Measurements from ENCODE around the gene ASCC1.

ASCC1 gene

GRCh38 chr10:72097448-72098300, 118.4 kb downstream of the ASCC1 start:
- no peak for DNase-seq (ENCODE audit: low read depth)

- no peak for DNase-seq (ENCODE audit: low read depth)
Measured at GRCh38 chr10:72096115-72097000, 119.7 kb downstream of the ASCC1 start.

- DNase-seq (ENCODE audit: low read depth): no peak
Measured at GRCh38 chr10:72095195-72095594, 120.9 kb downstream of the ASCC1 start.

GRCh38 chr10:72094574-72094973, 121.5 kb downstream of the ASCC1 start:
- DNase-seq (ENCODE audit: low read depth): no peak

- DNase-seq (ENCODE audit: low read depth): no peak
Measured at GRCh38 chr10:72093450-72093849, 122.6 kb downstream of the ASCC1 start.

GRCh38 chr10:72092987-72093386, 123.1 kb downstream of the ASCC1 start:
- no peak for DNase-seq (ENCODE audit: low read depth)

GRCh38 chr10:72092171-72092924, 123.7 kb downstream of the ASCC1 start:
- DNase-seq (ENCODE audit: low read depth): no peak

- no peak for DNase-seq (ENCODE audit: low read depth)
Measured at GRCh38 chr10:72090326-72090725, 125.8 kb downstream of the ASCC1 start.

GRCh38 chr10:72089618-72090017, 126.5 kb downstream of the ASCC1 start:
- no peak for DNase-seq (ENCODE audit: low read depth)

- DNase-seq (ENCODE audit: low read depth): no peak
Measured at GRCh38 chr10:72088889-72089575, 127.0 kb downstream of the ASCC1 start.

- peak; percentile 43 for DNase-seq (ENCODE audit: low read depth)
Measured at GRCh38 chr10:72087969-72088888, 127.8 kb downstream of the ASCC1 start, which contains the start of gene SPOCK2. TSS of gene SPOCK2 (minus strand) at chr10:72088551. CDS start at chr10:72088328, 223 bp downstream.

GRCh38 chr10:72087392-72087968, 128.6 kb downstream of the ASCC1 start:
- DNase-seq (ENCODE audit: low read depth): no peak

- peak; percentile 38 for DNase-seq (ENCODE audit: low read depth)
Measured at GRCh38 chr10:72086466-72087391, 129.3 kb downstream of the ASCC1 start.

GRCh38 chr10:72085864-72086465, 130.1 kb downstream of the ASCC1 start:
- no peak for DNase-seq (ENCODE audit: low read depth)

- no peak for DNase-seq (ENCODE audit: low read depth)
Measured at GRCh38 chr10:72085166-72085565, 130.9 kb downstream of the ASCC1 start.

- DNase-seq (ENCODE audit: low read depth): peak; percentile 46
Measured at GRCh38 chr10:72083790-72084459, 132.2 kb downstream of the ASCC1 start.

GRCh38 chr10:72082856-72083789, 133.0 kb downstream of the ASCC1 start:
- DNase-seq (ENCODE audit: low read depth): no peak
